ENCODE results near the gene MVK.

Gene MVK

DNA sequence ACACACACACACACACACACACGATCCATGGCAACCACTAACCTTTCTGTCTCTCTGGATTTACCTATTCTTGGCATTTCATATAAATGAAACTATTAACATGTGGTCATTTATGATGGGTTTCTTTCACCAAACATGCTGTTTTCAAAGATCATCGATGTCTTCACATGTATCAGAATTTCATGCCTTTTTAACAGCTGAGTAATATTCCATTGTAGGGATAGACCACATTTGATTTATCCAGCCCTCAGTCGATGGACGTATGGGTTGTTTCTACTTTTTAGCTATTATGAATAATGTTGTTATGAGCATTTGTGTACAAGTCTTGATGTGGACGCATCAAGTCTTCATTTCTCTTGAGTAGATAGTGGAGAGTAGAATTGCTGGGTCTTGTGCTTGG, 56.5 kb downstream of the MVK start:
- TF ChIP-seq, protein P1, sequence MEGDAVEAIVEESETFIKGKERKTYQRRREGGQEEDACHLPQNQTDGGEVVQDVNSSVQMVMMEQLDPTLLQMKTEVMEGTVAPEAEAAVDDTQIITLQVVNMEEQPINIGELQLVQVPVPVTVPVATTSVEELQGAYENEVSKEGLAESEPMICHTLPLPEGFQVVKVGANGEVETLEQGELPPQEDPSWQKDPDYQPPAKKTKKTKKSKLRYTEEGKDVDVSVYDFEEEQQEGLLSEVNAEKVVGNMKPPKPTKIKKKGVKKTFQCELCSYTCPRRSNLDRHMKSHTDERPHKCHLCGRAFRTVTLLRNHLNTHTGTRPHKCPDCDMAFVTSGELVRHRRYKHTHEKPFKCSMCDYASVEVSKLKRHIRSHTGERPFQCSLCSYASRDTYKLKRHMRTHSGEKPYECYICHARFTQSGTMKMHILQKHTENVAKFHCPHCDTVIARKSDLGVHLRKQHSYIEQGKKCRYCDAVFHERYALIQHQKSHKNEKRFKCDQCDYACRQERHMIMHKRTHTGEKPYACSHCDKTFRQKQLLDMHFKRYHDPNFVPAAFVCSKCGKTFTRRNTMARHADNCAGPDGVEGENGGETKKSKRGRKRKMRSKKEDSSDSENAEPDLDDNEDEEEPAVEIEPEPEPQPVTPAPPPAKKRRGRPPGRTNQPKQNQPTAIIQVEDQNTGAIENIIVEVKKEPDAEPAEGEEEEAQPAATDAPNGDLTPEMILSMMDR (IDR thresholded peaks at IDR 0.05; ENCODE audit: insufficient read depth, low read depth, low read length, missing control alignments), result no peak
- DNase-seq (ENCODE audit: low read depth), result no peak
- no peak overlapping the region for H3K4me3 ChIP-seq (ENCODE audit: low read depth, low read length)

DNA sequence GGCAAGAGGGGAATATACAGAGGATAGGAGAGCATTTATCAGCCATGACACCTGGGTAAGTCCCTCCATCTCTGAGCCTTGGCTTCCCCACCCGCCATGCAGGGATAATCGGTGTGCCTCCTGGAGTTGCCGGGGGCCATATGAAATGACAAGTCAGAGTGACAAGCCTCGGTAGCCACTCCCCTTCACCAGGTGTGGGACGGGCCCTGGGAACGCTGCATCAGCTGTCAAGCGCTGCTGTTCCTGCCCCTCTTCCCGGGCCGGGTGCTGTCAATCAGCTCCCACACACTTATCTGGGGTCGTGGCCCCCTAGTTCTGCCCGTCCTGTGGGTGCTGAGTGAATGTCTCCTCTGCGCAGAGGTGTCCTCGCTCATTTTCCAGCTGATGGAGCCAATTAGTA, 57.2 kb downstream of the MVK start:
- DNase-seq (ENCODE audit: low read depth), result no peak
- no peak overlapping the region for H3K4me3 ChIP-seq (ENCODE audit: low read depth, low read length)
- TF ChIP-seq, protein P1 (IDR thresholded peaks at IDR 0.05; ENCODE audit: insufficient read depth, low read depth, low read length, missing control alignments), result no peak

DNA sequence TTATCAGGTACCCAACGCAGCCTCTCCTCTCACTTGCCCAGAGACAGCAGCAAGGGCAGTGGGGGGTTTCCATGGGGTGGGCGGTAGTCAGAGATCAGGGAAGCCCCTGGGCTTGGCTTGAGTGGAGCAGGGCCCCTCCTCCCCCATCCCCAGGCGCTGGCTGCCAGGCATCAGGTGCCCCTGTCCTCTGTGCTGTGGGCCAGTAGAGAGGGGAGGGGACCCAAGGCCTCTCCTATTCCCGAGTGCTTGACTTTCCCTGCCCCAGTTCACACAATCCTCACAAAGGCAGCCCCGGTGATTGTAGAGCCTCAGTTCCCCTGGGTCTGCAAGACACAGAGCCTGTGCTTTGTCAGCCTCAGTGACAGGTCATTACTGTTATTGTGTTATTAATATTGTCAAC, 57.7 kb downstream of the MVK start:
- no peak overlapping the region for H3K4me3 ChIP-seq (ENCODE audit: low read depth, low read length)
- TF ChIP-seq, protein P1 (IDR thresholded peaks at IDR 0.05; ENCODE audit: insufficient read depth, low read depth, low read length, missing control alignments), result no peak
- no peak for DNase-seq (ENCODE audit: low read depth)

DNA sequence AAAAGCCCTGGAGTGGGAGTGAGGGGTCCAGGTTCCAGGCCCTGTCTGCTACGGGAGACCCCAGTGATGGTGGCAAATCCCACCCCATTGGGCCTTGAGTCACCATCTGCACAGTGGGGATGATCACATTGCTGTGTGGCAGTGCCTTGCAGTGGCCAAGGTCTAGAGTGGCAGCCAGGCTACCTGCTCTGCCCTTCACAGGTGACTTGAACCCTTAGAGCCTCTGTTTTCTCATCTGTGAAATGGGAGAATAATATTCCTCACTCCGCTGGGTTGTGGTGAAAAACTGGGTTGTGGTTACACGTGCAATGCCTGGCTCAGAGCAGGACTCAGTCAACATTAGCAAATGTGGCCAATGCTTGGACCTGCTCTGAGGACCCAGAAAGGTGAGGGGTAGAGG, 58.2 kb downstream of the MVK start:
- TF ChIP-seq, protein P1 (IDR thresholded peaks at IDR 0.05; ENCODE audit: insufficient read depth, low read depth, low read length, missing control alignments), result no peak
- DNase-seq (ENCODE audit: low read depth), result no peak
- no peak overlapping the region for H3K4me3 ChIP-seq (ENCODE audit: low read depth, low read length)

DNA sequence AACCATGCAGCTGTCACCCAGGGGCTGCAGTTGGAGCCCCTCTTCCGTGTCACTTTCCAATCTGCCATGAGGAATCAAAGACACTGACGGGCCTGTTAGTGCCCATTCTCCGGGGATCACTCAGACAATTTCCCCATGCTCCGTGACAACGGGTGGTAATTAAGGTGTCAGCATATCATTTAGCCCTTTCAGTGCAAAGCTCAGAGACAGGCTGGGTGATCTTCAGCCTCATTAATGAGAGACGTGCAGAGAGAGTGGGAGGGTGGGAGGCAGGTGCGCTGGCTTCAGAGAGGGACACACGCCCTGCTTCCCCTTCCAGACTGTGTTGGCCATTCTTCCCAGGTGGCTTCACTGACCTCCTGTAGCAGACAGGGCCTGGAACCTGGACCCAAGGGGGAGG, 58.7 kb downstream of the MVK start:
- DNase-seq (ENCODE audit: low read depth), result no peak
- TF ChIP-seq, protein P1 (IDR thresholded peaks at IDR 0.05; ENCODE audit: insufficient read depth, low read depth, low read length, missing control alignments), result no peak
- no peak overlapping the region for H3K4me3 ChIP-seq (ENCODE audit: low read depth, low read length)

DNA sequence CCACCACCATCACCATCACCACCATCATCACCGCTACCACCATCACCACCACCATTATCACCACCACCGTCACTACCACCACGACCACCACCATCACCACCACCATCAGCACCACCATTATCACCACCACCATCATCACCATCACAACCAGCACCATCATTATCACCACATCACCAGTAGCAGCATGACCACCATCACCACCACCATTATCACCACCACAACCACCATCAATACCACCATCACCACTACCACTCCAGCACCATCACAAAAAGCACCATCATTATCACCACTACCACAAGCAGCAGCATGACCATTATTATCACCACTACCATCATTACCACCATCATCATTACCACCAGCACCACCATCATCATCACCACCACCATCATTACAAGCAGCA, 62.1 kb downstream of the MVK start:
- DNase-seq (ENCODE audit: low read depth), result no peak
- H3K4me3 ChIP-seq (ENCODE audit: low read depth, low read length), result no peak overlapping the region
- TF ChIP-seq, protein P1 (IDR thresholded peaks at IDR 0.05; ENCODE audit: insufficient read depth, low read depth, low read length, missing control alignments), result no peak

DNA sequence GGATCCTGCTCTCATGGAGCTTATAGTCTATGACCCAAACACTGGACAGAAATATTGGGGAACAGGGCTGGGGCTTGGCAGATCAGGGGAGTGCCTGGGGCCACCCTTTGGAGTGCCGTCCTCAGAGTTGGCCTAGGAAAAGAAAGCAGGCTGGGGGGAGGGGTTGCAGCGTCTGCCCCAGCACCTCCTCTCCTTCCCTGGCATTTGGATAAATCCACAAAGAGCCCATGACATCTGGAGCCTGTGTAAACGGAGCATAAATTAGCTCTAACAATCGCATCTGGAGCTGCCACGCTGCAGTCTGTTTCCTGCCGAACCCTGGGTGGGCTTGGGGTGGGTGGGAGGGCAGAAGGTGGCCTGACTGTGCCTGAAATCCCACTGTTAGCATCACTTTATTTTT, 63.8 kb downstream of the MVK start:
- no peak overlapping the region for H3K4me3 ChIP-seq (ENCODE audit: low read depth, low read length)
- TF ChIP-seq, protein P1 (IDR thresholded peaks at IDR 0.05; ENCODE audit: insufficient read depth, low read depth, low read length, missing control alignments), result no peak
- DNase-seq (ENCODE audit: low read depth), result no peak

All from GM12865 (cell line).